Spleen (tissue), 11 donors: Measurements from ENCODE around the gene ATP1A2. TPM values are rescaled to one million over a fixed set of nuclear protein-coding genes. Genes with fewer than 3 reads are reported as not detected.

Experiments used
- DNase-seq: peaks from one replicate; pipeline ENCODE4 v3.0.0-alpha.2; 2020
- H3K27ac ChIP-seq, 8 donors: fragments of 200-600 bp; sonication (generic) in 7 of 8; 1 replicate in 4 of 8; 2 replicates in 4 of 8; pipeline versions ENCODE4 v1.5.0 to v1.8.0; 2016 to 2021; ENCODE audit warnings: inconsistent platforms in 4 of 8, mild to moderate bottlenecking in 4 of 8, moderate library complexity in 1 of 8
- H3K27me3 ChIP-seq, 7 donors: fragments of 200-600 bp; sonication (generic) in 6 of 7; replicated peaks in 1 of 7; 1 replicate in 4 of 7; 2 replicates in 3 of 7; pipeline versions ENCODE4 v1.5.0 to v1.8.0; 2016 to 2021; ENCODE audit warnings: inconsistent platforms in 3 of 7, mild to moderate bottlenecking in 1 of 7
- H3K36me3 ChIP-seq, 6 donors: fragments of 200-600 bp; sonication (generic) in 5 of 6; 1 replicate in 4 of 6; 2 replicates in 2 of 6; pipeline versions ENCODE4 v1.5.0 to v1.8.0; 2016 to 2021; ENCODE audit warnings: inconsistent platforms in 2 of 6
- H3K4me1 ChIP-seq, 6 donors: fragments of 200-600 bp; sonication (generic) in 5 of 6; 1 replicate in 3 of 6; 2 replicates in 3 of 6; pipeline versions ENCODE4 v1.5.0 to v1.8.0; 2016 to 2021; ENCODE audit warnings: inconsistent platforms in 3 of 6
- H3K4me3 ChIP-seq, 8 donors: fragments of 200-600 bp; sonication (generic) in 7 of 8; 1 replicate in 4 of 8; 2 replicates in 4 of 8; pipeline versions ENCODE4 v1.5.0 to v1.8.0; 2016 to 2021; ENCODE audit warnings: inconsistent platforms in 4 of 8, mild to moderate bottlenecking in 4 of 8, moderate library complexity in 2 of 8
- H3K9me3 ChIP-seq, 8 donors: fragments of 200-600 bp; sonication (generic) in 7 of 8; 1 replicate in 4 of 8; 2 replicates in 4 of 8; pipeline versions ENCODE4 v1.5.0 to v1.8.0; 2016 to 2021; ENCODE audit warnings: inconsistent platforms in 4 of 8
- POLR2A ChIP-seq, 3 donors: fragments of 450-650 bp; IDR thresholded peaks; one replicate each; pipeline ENCODE4 v1.5.1; 2017; ENCODE audit warnings: antibody characterized with exemption in 3 of 3, mild to moderate bottlenecking in 1 of 3
- POLR2AphosphoS5 ChIP-seq, 3 donors: sonication (generic); formaldehyde crosslinking; IDR thresholded peaks; one replicate each; pipeline ENCODE4 v1.5.1; 2017; ENCODE audit warnings: antibody characterized with exemption in 3 of 3
- WGBS, 5 donors: extraction: QIAGEN DNeasy Blood & Tissue Kit in 3 of 5; methylation state at CpG; one replicate each; pipeline versions ENCODE4 v1.1.5 to v1.1.7; 2013 to 2018; 5-methylcytosine and 5-hydroxymethylcytosine counted together
- intact Hi-C: fragments of 100-400 bp; cut with DNase I; formaldehyde crosslinking; loops from one replicate; pipeline ENCODE4 v1.15.0; 2023; ENCODE audit warnings: low total_unique reads
- polyA plus RNA-seq, 3 donors: library from polyadenylated mRNA; stranded (reverse); fragments of 200-250 nt; gene quantifications; one replicate each; pipeline ENCODE4 v1.2.1, GENCODE V29; 2013
- total RNA-seq, 7 donors: library from RNA; depleted of rRNA in 3 of 7; stranded (reverse); fragments of >200 nt in 3 of 7; fragmentation: NEBNext Ultra II Directional in 4 of 7; extraction: Animal tissue kit (Norgen Biotek cat#: 25700) in 4 of 7; gene quantifications; one replicate each; pipeline versions ENCODE4 v1.1.0 to v1.2.1, GENCODE V29; 2016 to 2021
- TF ChIP-seq, protein P1 (sequence below), 11 experiments: fragments of 200-600 bp in 7 of 11; fragments of 450-650 bp in 4 of 11; sonication (generic) in 4 of 11; IDR thresholded peaks in 8 of 11; conservative IDR thresholded peaks in 3 of 11; 1 replicate in 7 of 11; 2 replicates in 4 of 11; pipeline versions ENCODE4 v1.4.0 to v1.8.0; 2016 to 2021; ENCODE audit warnings: antibody characterized with exemption in 11 of 11, inconsistent platforms in 4 of 11, mild to moderate bottlenecking in 1 of 11
- donor health status: healthy with polysubstance abuse.
- donor health status: DM: no; HTN: no; CAD: no; lungs with moderate emphysema.
- donor health status: DM: no; HTN: no; CAD: no.
- donor health status: Bipolar disorder and iron deficiency.
- donor health status: healthy.
- donor health status: DM: no; HTN: no; CAD: no.
- donor health status: DM: yes; HTN: yes; CAD: no.

ATP1A2 gene
- total and polyA plus RNA-seq, 10 donors = 0.13 to 19.1 (median 0.85) TPM

DNA sequence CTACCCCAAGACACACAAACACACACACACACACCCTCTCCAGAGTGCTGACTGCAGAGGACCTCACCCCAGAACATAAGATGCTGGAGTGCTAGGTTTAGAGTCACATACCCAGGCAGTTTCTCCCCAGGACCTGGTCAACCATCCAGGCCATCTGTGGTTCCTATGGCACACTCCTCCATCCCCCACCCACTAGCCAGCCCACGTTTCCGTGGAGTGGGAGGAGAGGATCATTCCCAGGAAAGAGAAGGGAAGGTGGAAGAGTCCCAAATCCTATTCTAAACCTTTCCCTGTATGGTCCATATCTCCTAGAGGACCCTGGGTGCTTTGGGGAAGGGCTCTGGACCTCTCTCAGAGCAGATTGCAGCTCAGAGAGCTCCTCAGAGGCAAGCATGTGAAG lies 33.1 kb upstream of the ATP1A2 start:
- intact Hi-C loops = no loop called here
- 24 to 74% (median 58%) methylated on average over 2 of the region's 2 CpGs for WGBS, 5 donors
- H3K4me3 ChIP-seq = no peak overlapping the region
- peaks cover 0 to 7% (median 0%) of the 10 kb centered on the region in 6 donors for H3K36me3 ChIP-seq
- no peaks in the 10 kb centered on the region for H3K9me3 ChIP-seq
- peaks cover 0 to 72% (median 42%) of the 10 kb centered on the region in 7 donors for H3K27me3 ChIP-seq
- peak; percentile 33 for DNase-seq
- TF ChIP-seq POLR2AphosphoS5 (IDR thresholded peaks at IDR 0.05) (no peak), POLR2A (IDR thresholded peaks at IDR 0.05) (no peak)
- TF ChIP-seq, protein P1, sequence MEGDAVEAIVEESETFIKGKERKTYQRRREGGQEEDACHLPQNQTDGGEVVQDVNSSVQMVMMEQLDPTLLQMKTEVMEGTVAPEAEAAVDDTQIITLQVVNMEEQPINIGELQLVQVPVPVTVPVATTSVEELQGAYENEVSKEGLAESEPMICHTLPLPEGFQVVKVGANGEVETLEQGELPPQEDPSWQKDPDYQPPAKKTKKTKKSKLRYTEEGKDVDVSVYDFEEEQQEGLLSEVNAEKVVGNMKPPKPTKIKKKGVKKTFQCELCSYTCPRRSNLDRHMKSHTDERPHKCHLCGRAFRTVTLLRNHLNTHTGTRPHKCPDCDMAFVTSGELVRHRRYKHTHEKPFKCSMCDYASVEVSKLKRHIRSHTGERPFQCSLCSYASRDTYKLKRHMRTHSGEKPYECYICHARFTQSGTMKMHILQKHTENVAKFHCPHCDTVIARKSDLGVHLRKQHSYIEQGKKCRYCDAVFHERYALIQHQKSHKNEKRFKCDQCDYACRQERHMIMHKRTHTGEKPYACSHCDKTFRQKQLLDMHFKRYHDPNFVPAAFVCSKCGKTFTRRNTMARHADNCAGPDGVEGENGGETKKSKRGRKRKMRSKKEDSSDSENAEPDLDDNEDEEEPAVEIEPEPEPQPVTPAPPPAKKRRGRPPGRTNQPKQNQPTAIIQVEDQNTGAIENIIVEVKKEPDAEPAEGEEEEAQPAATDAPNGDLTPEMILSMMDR (IDR thresholded peaks at IDR 0.05 in 8 of 11, conservative IDR thresholded peaks at IDR 0.05 in 3 of 11) = no peak
- H3K4me1 ChIP-seq = peaks cover 0 to 17% (median 10%) of the 10 kb centered on the region in 6 donors
- H3K27ac ChIP-seq = no peak overlapping the region

DNA sequence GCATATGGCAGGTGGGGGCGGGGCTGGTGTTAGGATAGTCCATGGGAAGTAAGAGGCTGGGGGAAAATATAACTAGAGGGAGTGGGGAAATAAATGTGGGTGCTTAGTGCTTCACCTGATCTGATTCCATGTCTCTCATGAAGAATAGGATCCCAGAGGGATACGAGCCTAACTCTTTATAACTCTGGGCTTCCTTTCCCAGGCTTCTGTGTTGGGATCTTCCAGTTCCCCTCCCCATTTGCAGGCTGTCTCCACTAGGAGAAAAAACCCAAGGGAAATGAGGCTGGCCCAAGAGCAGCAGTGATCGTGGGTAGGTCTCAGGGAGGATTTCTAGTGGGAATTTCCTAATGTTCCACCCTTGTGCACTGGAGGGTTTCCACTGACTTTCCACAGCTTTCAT lies 32.6 kb upstream of the ATP1A2 start:
- DNase-seq = peak; percentile 6
- Histone ChIP-seq H3K27me3 (peaks cover 0 to 69% (median 42%) of the 10 kb centered on the region in 7 donors), H3K9me3 (no peaks in the 10 kb centered on the region), H3K4me3 (no peak overlapping the region), H3K36me3 (peaks cover 0 to 11% (median under 1%) of the 10 kb centered on the region in 6 donors), H3K27ac (no peak overlapping the region), H3K4me1 (peaks cover 0 to 17% (median 10%) of the 10 kb centered on the region in 6 donors)
- WGBS, 5 donors = 63 to 69% (median 65%) methylated on average over 3 of the region's 3 CpGs
- TF ChIP-seq POLR2A (IDR thresholded peaks at IDR 0.05) = no peak
- TF ChIP-seq, protein P1 (IDR thresholded peaks at IDR 0.05 in 8 of 11, conservative IDR thresholded peaks at IDR 0.05 in 3 of 11) = no peak
- TF ChIP-seq POLR2AphosphoS5 (IDR thresholded peaks at IDR 0.05) = no peak
- intact Hi-C loops = no loop called here

DNA sequence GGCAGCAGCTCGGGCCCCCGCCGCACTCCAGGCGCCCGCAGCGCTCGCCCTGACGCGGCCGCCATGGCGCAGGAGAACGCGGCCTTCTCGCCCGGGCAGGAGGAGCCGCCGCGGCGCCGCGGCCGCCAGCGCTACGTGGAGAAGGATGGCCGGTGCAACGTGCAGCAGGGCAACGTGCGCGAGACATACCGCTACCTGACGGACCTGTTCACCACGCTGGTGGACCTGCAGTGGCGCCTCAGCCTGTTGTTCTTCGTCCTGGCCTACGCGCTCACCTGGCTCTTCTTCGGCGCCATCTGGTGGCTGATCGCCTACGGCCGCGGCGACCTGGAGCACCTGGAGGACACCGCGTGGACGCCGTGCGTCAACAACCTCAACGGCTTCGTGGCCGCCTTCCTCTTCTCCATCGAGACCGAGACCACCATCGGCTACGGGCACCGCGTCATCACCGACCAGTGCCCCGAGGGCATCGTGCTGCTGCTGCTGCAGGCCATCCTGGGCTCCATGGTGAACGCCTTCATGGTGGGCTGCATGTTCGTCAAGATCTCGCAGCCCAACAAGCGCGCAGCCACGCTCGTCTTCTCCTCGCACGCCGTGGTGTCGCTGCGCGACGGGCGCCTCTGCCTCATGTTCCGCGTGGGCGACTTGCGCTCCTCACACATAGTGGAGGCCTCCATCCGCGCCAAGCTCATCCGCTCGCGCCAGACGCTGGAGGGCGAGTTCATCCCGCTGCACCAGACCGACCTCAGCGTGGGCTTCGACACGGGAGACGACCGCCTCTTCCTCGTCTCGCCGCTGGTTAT lies 31.4 kb upstream of the ATP1A2 start:
- Histone ChIP-seq H3K27ac (no peak overlapping the region), H3K4me1 (peaks cover 0 to 13% (median 10%) of the 10 kb centered on the region in 6 donors), H3K27me3 (peaks cover 0 to 57% (median 35%) of the 10 kb centered on the region in 7 donors), H3K36me3 (peaks cover 0 to 23% (median 6%) of the 10 kb centered on the region in 6 donors), H3K9me3 (no peaks in the 10 kb centered on the region), H3K4me3 (peak overlapping the region; percentile 23 to 67 (median 36))
- WGBS, 5 donors = 21 to 52% (median 26%) methylated on average over 42 to 96 of the region's 96 CpGs
- intact Hi-C loops = loop anchor here (2.0 kb wide), 1 partner anchor 37 kb away; no protein-coding TSS in a partner anchor
- no peak for TF ChIP-seq POLR2A (IDR thresholded peaks at IDR 0.05)
- TF ChIP-seq, protein P1 (IDR thresholded peaks at IDR 0.05 in 8 of 11, conservative IDR thresholded peaks at IDR 0.05 in 3 of 11) = peak in 10 of 11 experiments; percentile 47 to 78 (median 70)
- peak; percentile 29 to 69 (median 53) for TF ChIP-seq POLR2AphosphoS5 (IDR thresholded peaks at IDR 0.05)
- DNase-seq = peak; percentile 91

DNA sequence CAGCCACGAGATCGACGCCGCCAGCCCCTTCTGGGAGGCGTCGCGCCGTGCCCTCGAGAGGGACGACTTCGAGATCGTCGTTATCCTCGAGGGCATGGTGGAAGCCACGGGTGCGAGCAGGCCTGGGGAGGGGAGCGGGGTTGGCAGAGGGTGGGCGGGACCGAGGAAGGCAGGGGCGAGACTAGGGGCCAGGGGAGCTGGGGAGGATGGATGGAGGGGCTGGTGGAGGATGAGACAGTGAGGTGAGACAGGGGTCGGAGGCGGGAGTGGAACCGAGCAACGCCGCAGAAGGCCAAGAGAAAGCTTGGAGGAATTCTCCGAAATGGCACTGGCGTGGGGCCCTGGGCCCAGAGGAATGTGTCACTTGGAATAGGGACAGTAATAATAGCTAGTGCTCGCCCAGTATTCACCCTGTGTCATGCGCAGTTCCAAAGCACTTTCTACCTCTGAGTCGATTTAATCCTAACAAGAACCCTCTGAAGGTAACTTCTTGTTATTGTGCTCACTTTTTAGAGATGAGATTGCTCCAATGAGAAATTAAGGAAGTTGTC lies 30.7 kb upstream of the ATP1A2 start:
- Histone ChIP-seq H3K9me3 (no peaks in the 10 kb centered on the region), H3K36me3 (peaks cover 0 to 30% (median 6%) of the 10 kb centered on the region in 6 donors), H3K27ac (no peak overlapping the region), H3K4me3 (no peak overlapping the region), H3K27me3 (peaks cover 0 to 50% (median 33%) of the 10 kb centered on the region in 7 donors), H3K4me1 (peaks cover 0 to 13% (median 10%) of the 10 kb centered on the region in 6 donors)
- no peak for DNase-seq
- WGBS, 5 donors = 81 to 87% (median 86%) methylated on average over 30 of the region's 30 CpGs
- intact Hi-C loops = loop anchor here (2.0 kb wide), 1 partner anchor 38 kb away; no protein-coding TSS in a partner anchor
- TF ChIP-seq POLR2A (IDR thresholded peaks at IDR 0.05) = no peak
- TF ChIP-seq, protein P1 (IDR thresholded peaks at IDR 0.05 in 8 of 11, conservative IDR thresholded peaks at IDR 0.05 in 3 of 11) = no peak
- no peak for TF ChIP-seq POLR2AphosphoS5 (IDR thresholded peaks at IDR 0.05)
